ENCODE measurements around the gene DR1. TPM values are rescaled to one million over a fixed set of nuclear protein-coding genes. Genes with fewer than 3 reads are reported as not detected.
"Not testable (repeated sequence)": the region's sequence is repeated elsewhere in the genome, so short reads cannot be mapped to it uniquely, and the experiment has no call there.

Gene DR1
- total RNA-seq, 1 experiment from 2014 or later = 33.5 TPM

- DNase-seq (ENCODE audit: low spot score) = no peak
These were observed 38.9 kb downstream of the DR1 start for GRCh38 chr1:93384656-93385055.

DNA sequence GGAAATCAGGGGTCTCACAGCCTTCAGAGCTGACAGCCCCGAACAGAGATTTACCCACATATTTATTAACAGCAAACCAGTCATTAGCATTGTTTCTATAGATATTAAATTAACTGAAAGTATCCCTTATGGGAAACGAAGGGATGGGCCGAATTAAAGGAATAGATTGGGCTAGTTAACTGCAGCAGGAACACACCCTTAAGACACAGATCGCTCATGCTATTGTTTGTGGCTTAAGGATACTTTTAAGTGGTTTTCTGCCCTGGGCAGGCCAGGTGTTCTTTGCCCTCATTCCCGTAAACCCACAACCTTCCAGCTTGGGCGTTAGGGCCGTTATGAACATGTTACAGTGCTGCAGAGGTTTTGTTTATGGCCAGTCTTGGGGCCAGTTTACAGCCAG is 40.6 kb downstream of the DR1 start:
- not testable (repeated sequence) for DNase-seq (ENCODE audit: low spot score)

GRCh38 chr1:93394514-93394913 is 48.8 kb downstream of the DR1 start:
- DNase-seq (ENCODE audit: low spot score) = no peak

DNA sequence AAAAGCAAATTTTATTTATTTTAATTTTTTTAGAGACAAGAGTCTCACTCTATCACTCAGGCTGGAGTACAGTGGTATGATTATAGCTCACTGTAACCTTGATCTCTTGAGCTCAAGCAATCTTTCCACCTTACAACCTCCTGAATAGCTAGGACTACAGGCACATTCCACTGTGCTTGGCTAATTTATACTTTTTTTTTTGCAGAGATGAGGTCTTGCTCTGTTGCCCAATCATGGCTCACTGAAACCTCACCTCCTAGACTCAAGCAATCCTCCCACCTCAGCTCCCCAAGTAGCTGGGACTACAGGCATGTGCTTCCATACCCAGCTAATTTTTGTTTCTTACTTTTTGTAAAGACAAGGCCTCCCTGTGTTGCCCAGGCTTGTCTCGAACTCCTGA is 49.5 kb downstream of the DR1 start:
- no peak for DNase-seq (ENCODE audit: low spot score)

DNA sequence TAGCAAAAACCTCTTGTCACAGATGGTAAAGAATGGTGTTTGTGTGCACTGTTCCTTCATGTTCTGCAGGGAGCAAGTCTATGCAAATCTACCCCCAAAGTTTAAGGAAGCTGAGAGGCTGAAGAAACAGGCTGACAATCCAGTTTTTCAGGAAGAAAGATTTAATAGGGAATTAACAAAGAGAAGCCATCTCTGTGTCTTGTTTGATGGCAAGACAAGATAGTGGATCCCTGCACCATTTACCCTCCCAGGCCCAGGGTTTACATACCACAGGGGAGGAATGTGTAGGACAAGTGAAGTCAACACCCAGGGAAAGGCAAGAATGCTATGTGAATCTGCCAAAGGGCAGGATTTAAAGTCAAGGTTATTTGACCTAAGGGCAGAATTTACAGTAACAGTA is 54.1 kb downstream of the DR1 start:
- no peak for DNase-seq (ENCODE audit: low spot score)

- DNase-seq (ENCODE audit: low spot score) = no peak
These were observed 62.5 kb downstream of the DR1 start for GRCh38 chr1:93408203-93408602.

GRCh38 chr1:93411000-93411399 is 65.3 kb downstream of the DR1 start:
- DNase-seq (ENCODE audit: low spot score) = no peak

GRCh38 chr1:93414749-93415148 is 69.0 kb downstream of the DR1 start:
- DNase-seq (ENCODE audit: low spot score) = no peak

DNA sequence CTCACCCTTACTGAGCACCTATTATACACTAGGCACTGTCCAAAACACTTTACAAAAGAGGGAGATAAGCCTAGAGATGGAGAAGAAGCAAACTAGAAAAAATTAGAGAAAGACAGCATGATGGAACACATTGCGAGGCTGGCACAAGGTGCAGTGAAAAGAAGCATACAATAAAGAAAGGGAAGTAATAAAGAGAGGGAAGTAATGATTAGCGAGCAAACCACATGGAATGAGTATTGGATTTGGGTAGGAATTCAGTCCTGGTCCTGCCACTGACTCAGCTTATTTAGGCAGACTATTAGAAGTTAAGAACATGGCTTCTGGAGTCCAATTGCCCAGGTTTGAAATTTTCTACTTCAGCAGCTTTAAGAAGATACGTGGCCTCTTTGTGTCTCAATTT is 69.6 kb downstream of the DR1 start:
- no peak for DNase-seq (ENCODE audit: low spot score)

GRCh38 chr1:93416183-93416582 is 70.5 kb downstream of the DR1 start:
- no peak for DNase-seq (ENCODE audit: low spot score)

Small RNAs within 50 kb of the gene (small RNA-seq; reads per million reads assigned to genes)
- not detected for gene RF00019

Other genes with a start within 250 kb of the DR1 start
- 40.3 and 47.1 TPM in 2 replicates for gene TMED5, start 165.5 kb upstream of the DR1 start, total RNA-seq (2014; rRNA removed; shearing (Covaris generic))
- 4.7 and 9.0 TPM in 2 replicates for gene CCDC18, start 165.2 kb upstream of the DR1 start, total RNA-seq (2014; rRNA removed; shearing (Covaris generic))
- 13.9 and 15.1 TPM in 2 replicates for gene FNBP1L, start 102.2 kb downstream of the DR1 start, total RNA-seq (2014; rRNA removed; shearing (Covaris generic))